ENCODE data around the gene ANXA8. TPM values are rescaled to one million over a fixed set of nuclear protein-coding genes. Genes with fewer than 3 reads are reported as not detected.

ANXA8 gene
- total RNA-seq, 1 donor from 2014 or later = not detected

Other genes starting within 250 kb of the ANXA8 start
- 0.26 TPM for gene GDF10, start 183.9 kb downstream of the ANXA8 start, total RNA-seq
- gene GDF2, start 161.7 kb downstream of the ANXA8 start, total RNA-seq = not detected
- gene RBP3, start 135.8 kb downstream of the ANXA8 start, total RNA-seq = not detected
- 0.10 TPM for gene ZNF488, start 99.8 kb downstream of the ANXA8 start, total RNA-seq
- not detected for gene FAM25G, start 7.6 kb upstream of the ANXA8 start, total RNA-seq
- 4.7 TPM for gene AGAP9, start 39.5 kb upstream of the ANXA8 start, total RNA-seq